ENCODE results near the gene XRCC1. TPM values are rescaled to one million over a fixed set of nuclear protein-coding genes. Genes with fewer than 3 reads are reported as not detected.

The XRCC1 gene
- total and polyA plus RNA-seq, 2 of the 4 experiments (the other 2 are of a cell fraction) = 12.5 to 21.3 TPM

GRCh38 chr19:43540381-43540780 lies 34.9 kb downstream of the XRCC1 start:
- ATAC-seq (ENCODE audit: low read depth) (no peak), DNase-seq (no peak)
- H3K4me2 ChIP-seq (ENCODE audit: low read depth, low read length) = no peak overlapping the region
- no peak overlapping the region for H2AK5ac ChIP-seq (ENCODE audit: low read depth, low read length)
- 87% methylated on average over 2 of the region's 3 CpGs; no CpG with 5 or more reads in 1 of the 2 experiments for WGBS, 2 experiments (ENCODE audit: extremely low coverage in 2 of 2, insufficient read length in 1 of 2)
- H2BK5ac ChIP-seq (ENCODE audit: low read depth, low read length, poor library complexity, severe bottlenecking) = no peak overlapping the region
- dilution Hi-C loops (cut with HindIII; ENCODE audit: low sequenced_read_pairs, unreplicated experiment) (no loop called here), in situ Hi-C loops (cut with MboI; ENCODE audit: low sequenced_read_pairs) (no loop called here), intact Hi-C loops (cut with micrococcal nuclease) (no loop called here)
- no peak overlapping the region for H2BK15ac ChIP-seq (ENCODE audit: low read depth, low read length)
- H3K9me3 ChIP-seq (ENCODE audit: control insufficient read depth, insufficient read depth, low read length) = no peaks in the 10 kb centered on the region
- no peak overlapping the region for H3K23ac ChIP-seq (ENCODE audit: low read depth, low read length)
- H3K4ac ChIP-seq (ENCODE audit: low read depth, low read length) = no peak overlapping the region
- no peak overlapping the region for H3K14ac ChIP-seq (replicated peaks; ENCODE audit: low read depth, low read length)
- no peak overlapping the region for H2BK120ac ChIP-seq (ENCODE audit: low read depth, low read length)
- ChIA-PET POLR2A (ENCODE audit: unreplicated experiment) (no interaction called here), CTCF (no interaction called here)
- TF ChIP-seq NFE2L2 (IDR thresholded peaks at IDR 0.05; ENCODE audit: low read depth, low read length) (no peak), RCOR1 (IDR thresholded peaks at IDR 0.05; ENCODE audit: insufficient replicate concordance, low read length) (no peak), CHD1 (IDR thresholded peaks at IDR 0.05; ENCODE audit: low read depth, low read length) (no peak), CEBPB (IDR thresholded peaks at IDR 0.05; ENCODE audit: low read depth, low read length) (no peak), MXI1 (IDR thresholded peaks at IDR 0.05; ENCODE audit: borderline replicate concordance, low read depth, low read length) (no peak), USF2 (IDR thresholded peaks at IDR 0.05; ENCODE audit: low read depth, low read length) (no peak), RFX5 (IDR thresholded peaks at IDR 0.05; ENCODE audit: low read depth, low read length) (no peak), MAFK (IDR thresholded peaks at IDR 0.05; ENCODE audit: low read depth, low read length) (no peak), POLR2A (IDR thresholded peaks at IDR 0.05; ENCODE audit: low read depth, low read length) (no peak), SMC3 (IDR thresholded peaks at IDR 0.05; ENCODE audit: low read depth, low read length) (no peak), FOS (IDR thresholded peaks at IDR 0.05; ENCODE audit: low read depth, low read length) (no peak), CTCF (conservative IDR thresholded peaks at IDR 0.05; ENCODE audit: low read depth, low read length) (no peak), RAD21 (IDR thresholded peaks at IDR 0.05; ENCODE audit: low read length) (no peak), MAZ (IDR thresholded peaks at IDR 0.05; ENCODE audit: borderline replicate concordance, low read depth, low read length) (no peak), BHLHE40 (IDR thresholded peaks at IDR 0.05; ENCODE audit: low read depth, low read length) (no peak)
- TF ChIP-seq, protein P1, sequence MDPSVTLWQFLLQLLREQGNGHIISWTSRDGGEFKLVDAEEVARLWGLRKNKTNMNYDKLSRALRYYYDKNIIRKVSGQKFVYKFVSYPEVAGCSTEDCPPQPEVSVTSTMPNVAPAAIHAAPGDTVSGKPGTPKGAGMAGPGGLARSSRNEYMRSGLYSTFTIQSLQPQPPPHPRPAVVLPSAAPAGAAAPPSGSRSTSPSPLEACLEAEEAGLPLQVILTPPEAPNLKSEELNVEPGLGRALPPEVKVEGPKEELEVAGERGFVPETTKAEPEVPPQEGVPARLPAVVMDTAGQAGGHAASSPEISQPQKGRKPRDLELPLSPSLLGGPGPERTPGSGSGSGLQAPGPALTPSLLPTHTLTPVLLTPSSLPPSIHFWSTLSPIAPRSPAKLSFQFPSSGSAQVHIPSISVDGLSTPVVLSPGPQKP (IDR thresholded peaks at IDR 0.05; ENCODE audit: borderline replicate concordance, low read depth, low read length) = no peak
- H2AK9ac ChIP-seq (replicated peaks; ENCODE audit: low read depth, low read length, poor library complexity) = no peak overlapping the region
- no peak overlapping the region for H2BK20ac ChIP-seq (ENCODE audit: low read depth, low read length)
- H3K9ac ChIP-seq (ENCODE audit: low read depth, low read length) = no peak overlapping the region
- no peak overlapping the region for H3K27ac ChIP-seq (ENCODE audit: insufficient read depth, low read length)
- H4K5ac ChIP-seq (ENCODE audit: low read depth, low read length) = no peak overlapping the region
- H3K79me1 ChIP-seq (ENCODE audit: low read depth in 1 of 2, low read length in 2 of 2) = no peaks in the 10 kb centered on the region; a peak in 1 of 4 replicates
- no peak overlapping the region for H3K18ac ChIP-seq (ENCODE audit: low read depth, low read length)
- H3K36me3 ChIP-seq (ENCODE audit: control insufficient read depth, insufficient read depth, low read length) = peaks cover 28% of the 10 kb centered on the region
- BruUV-seq (replicated peaks) = no TSS peak
- no peak overlapping the region for H4K91ac ChIP-seq (ENCODE audit: insufficient read depth, low read depth, low read length)
- H3K56ac ChIP-seq (ENCODE audit: extremely low read depth, insufficient read depth, low read length) = no peak overlapping the region
- no peaks in the 10 kb centered on the region for H3K27me3 ChIP-seq (ENCODE audit: control insufficient read depth, insufficient read depth, low read length)
- H3K9me1 ChIP-seq (ENCODE audit: insufficient read depth, low read length) = peaks cover 4% of the 10 kb centered on the region; the same call in 1 of the 2 replicates
- H3K4me1 ChIP-seq (ENCODE audit: control insufficient read depth, insufficient read depth, low read length) = no peaks in the 10 kb centered on the region
- no peaks in the 10 kb centered on the region for H4K20me1 ChIP-seq (ENCODE audit: insufficient read depth, low read length)
- H4K8ac ChIP-seq (ENCODE audit: low read depth in 2 of 2, low read length in 2 of 2) = no peak overlapping the region
- H3K4me3 ChIP-seq (ENCODE audit: insufficient read depth, low read depth, low read length) = no peak overlapping the region
- H2AFZ ChIP-seq (replicated peaks; ENCODE audit: low read length, poor library complexity) = no peak overlapping the region
